NT2/D1 (cell line): ENCODE results near the gene LTBP4.

Experiments used
- SUZ12 ChIP-seq: IDR thresholded peaks from 2 replicates; pipeline ENCODE4 v1.6.1; 2011; ENCODE audit not compliant: insufficient read length, insufficient read depth; ENCODE audit errors: extremely low read depth
- YY1 ChIP-seq: IDR thresholded peaks from 2 replicates; pipeline ENCODE4 v1.6.1; 2011; ENCODE audit not compliant: insufficient read length, insufficient read depth
- ZNF274 ChIP-seq: IDR thresholded peaks from 2 replicates; pipeline ENCODE4 v1.6.1; 2011; ENCODE audit warnings: mild to moderate bottlenecking, low read depth, low read length

DNA sequence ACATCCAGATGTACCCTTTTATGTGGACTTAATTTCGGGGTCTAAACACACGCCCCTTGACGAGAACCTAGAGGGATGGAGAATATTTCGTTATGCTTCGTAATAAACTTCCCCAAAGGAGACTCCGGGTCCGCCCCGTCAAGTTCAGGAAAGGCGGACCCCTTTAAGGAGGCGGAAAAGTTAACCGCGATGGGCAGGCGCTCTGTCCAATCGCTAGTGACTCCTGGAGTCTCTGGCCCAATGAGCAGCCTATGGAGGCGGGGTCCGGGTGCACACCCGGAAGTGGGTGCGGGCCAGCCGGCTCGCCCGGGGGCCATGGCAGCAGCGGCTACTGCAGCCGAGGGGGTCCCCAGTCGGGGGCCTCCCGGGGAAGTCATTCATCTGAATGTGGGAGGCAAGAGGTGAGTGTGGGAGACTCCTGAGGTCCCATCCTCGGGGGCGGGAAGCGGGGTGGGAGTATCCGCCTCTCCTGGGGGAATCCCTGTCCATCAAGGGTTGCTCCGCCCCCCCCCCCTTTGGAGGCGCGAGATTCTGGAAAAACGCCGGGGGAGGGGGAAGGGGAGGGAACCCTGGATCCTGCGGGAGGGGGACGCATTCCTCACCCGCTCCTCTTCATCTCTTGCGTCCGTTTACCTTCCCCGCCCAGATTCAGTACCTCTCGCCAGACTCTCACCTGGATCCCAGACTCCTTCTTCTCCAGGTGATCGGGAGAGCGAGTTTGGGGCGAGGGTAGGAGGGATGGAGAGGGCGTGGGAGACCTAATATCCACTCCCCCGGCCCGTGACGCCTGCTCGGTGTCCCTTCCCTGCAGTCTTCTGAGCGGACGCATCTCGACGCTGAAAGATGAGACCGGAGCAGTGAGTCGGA is 24.4 kb upstream of the LTBP4 start, which contains the start of gene SHKBP1:
- TF ChIP-seq SUZ12: no peak
- no peak for TF ChIP-seq YY1
- no peak for TF ChIP-seq ZNF274
